Heart left ventricle (tissue), 13 donors: ENCODE measurements around the gene DNM2.

Experiments used
- CTCF ChIP-seq, 12 donors: fragments of 200-600 bp; sonication (generic) in 4 of 12; IDR thresholded peaks; one replicate each; pipeline versions ENCODE4 v1.5.0 to v1.8.0; 2018 to 2022; ENCODE audit warnings: antibody characterized with exemption in 12 of 12, mild to moderate bottlenecking in 5 of 12
- POLR2A ChIP-seq, 2 donors: fragments of 450-650 bp; IDR thresholded peaks; one replicate each; pipeline ENCODE4 v1.6.1; 2017; ENCODE audit warnings: antibody characterized with exemption in 2 of 2, mild to moderate bottlenecking in 2 of 2, moderate library complexity in 2 of 2
- donor health status: ischemic (EF 13 %, LVEDD 7.1; RV severe dilation, severe dysfunction).
- donor health status: DM: no; HTN: yes; CAD: no.
- donor health status: DM: no; HTN: no; CAD: no.
- donor health status: ischemic (EF 25% LVEDD 6.9; RV normal size, moderate dysfunction).
- donor health status: ischemic (EF 25% LVEDD 5.7; RV mildly dilated, moderate dysfunction).
- donor health status: ischemic (EF 35%, LVEDD 5.7; RV mildly dilated, moderate dysfunction).
- donor health status: nonischemic (EF 11% LVEDD 7.7; RV severe dilation, severe dysfunction).
- donor health status: DM: yes; HTN: yes; CAD: no.
- donor health status: PGD.
- donor health status: ischemic (EF 29% LVEDD 5.4; RV normal size, mild dysfunction).
- donor health status: nonischemic (EF 23%, LVEDD 6.1; RV moderate dilation, normal function).

- TF ChIP-seq CTCF (IDR thresholded peaks at IDR 0.05) (no peak), POLR2A (IDR thresholded peaks at IDR 0.05) (no peak)
Measured at GRCh38 chr19:10718205-10719196, 622 bp downstream of the DNM2 start.
